RWPE2 (cell line): ENCODE results near the gene ENO2.

Source experiments
- ATAC-seq: fragments of 200-7000 bp; cut with Tn5 transposase; 3 replicates; pipeline ENCODE4 v1.9.1; 2021; ENCODE audit warnings: low read depth
- DNase-seq: peaks from one replicate; pipeline ENCODE4 v3.0.0-alpha.2; 2020; ENCODE audit warnings: low spot score
- H3K27ac ChIP-seq: fragments of 450-650 bp; 2 replicates; pipeline ENCODE4 v1.5.1; 2017; ENCODE audit warnings: mild to moderate bottlenecking; ENCODE audit not compliant: poor library complexity, severe bottlenecking
- H3K27me3 ChIP-seq: fragments of 250-450 bp; sonication (Bioruptor Pico); 2 replicates; pipeline ENCODE4 v1.5.1; 2021; ENCODE audit warnings: mild to moderate bottlenecking, moderate library complexity; ENCODE audit not compliant: insufficient read depth, poor library complexity, severe bottlenecking
- H3K36me3 ChIP-seq: fragments of 250-450 bp; sonication (Bioruptor Pico); 2 replicates; pipeline ENCODE4 v1.5.1; 2020; ENCODE audit warnings: low read depth, mild to moderate bottlenecking, moderate library complexity
- H3K4me1 ChIP-seq: fragments of 250-450 bp; sonication (Bioruptor Pico); 2 replicates; pipeline ENCODE4 v1.5.1; 2021; ENCODE audit warnings: mild to moderate bottlenecking, moderate library complexity; ENCODE audit not compliant: insufficient read depth, poor library complexity, severe bottlenecking
- H3K4me3 ChIP-seq: fragments of 250-450 bp; sonication (Bioruptor Pico); 2 replicates; pipeline ENCODE4 v1.5.1; 2021; ENCODE audit warnings: mild to moderate bottlenecking, moderate library complexity; ENCODE audit not compliant: severe bottlenecking
- H3K9me3 ChIP-seq: fragments of 250-450 bp; sonication (Bioruptor Pico); 2 replicates; pipeline ENCODE4 v1.5.1; 2021; ENCODE audit warnings: mild to moderate bottlenecking, moderate library complexity; ENCODE audit not compliant: severe bottlenecking
- TF ChIP-seq, protein P1 (sequence below): fragments of 450-650 bp; IDR thresholded peaks from one replicate; pipeline ENCODE4 v1.5.1; 2017; ENCODE audit warnings: mild to moderate bottlenecking, moderate library complexity; ENCODE audit not compliant: poor library complexity, severe bottlenecking

Gene ENO2

DNA sequence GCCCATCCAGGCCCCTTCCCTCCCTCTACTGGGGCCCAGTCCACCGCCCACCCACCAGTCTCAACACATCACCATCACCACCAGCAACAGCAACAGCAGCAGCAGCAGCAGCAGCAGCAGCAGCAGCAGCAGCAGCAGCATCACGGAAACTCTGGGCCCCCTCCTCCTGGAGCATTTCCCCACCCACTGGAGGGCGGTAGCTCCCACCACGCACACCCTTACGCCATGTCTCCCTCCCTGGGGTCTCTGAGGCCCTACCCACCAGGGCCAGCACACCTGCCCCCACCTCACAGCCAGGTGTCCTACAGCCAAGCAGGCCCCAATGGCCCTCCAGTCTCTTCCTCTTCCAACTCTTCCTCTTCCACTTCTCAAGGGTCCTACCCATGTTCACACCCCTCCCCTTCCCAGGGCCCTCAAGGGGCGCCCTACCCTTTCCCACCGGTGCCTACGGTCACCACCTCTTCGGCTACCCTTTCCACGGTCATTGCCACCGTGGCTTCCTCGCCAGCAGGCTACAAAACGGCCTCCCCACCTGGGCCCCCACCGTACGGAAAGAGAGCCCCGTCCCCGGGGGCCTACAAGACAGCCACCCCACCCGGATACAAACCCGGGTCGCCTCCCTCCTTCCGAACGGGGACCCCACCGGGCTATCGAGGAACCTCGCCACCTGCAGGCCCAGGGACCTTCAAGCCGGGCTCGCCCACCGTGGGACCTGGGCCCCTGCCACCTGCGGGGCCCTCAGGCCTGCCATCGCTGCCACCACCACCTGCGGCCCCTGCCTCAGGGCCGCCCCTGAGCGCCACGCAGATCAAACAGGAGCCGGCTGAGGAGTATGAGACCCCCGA is 22.5 kb downstream of the ENO2 start:
- no peak overlapping the region for H3K4me3 ChIP-seq
- no peak for ATAC-seq
- no peak for DNase-seq
- H3K27ac ChIP-seq: peak overlapping the region; percentile 55
- TF ChIP-seq, protein P1, sequence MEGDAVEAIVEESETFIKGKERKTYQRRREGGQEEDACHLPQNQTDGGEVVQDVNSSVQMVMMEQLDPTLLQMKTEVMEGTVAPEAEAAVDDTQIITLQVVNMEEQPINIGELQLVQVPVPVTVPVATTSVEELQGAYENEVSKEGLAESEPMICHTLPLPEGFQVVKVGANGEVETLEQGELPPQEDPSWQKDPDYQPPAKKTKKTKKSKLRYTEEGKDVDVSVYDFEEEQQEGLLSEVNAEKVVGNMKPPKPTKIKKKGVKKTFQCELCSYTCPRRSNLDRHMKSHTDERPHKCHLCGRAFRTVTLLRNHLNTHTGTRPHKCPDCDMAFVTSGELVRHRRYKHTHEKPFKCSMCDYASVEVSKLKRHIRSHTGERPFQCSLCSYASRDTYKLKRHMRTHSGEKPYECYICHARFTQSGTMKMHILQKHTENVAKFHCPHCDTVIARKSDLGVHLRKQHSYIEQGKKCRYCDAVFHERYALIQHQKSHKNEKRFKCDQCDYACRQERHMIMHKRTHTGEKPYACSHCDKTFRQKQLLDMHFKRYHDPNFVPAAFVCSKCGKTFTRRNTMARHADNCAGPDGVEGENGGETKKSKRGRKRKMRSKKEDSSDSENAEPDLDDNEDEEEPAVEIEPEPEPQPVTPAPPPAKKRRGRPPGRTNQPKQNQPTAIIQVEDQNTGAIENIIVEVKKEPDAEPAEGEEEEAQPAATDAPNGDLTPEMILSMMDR: no peak
- no peaks in the 10 kb centered on the region for H3K27me3 ChIP-seq
- H3K36me3 ChIP-seq: peaks cover 43% of the 10 kb centered on the region
- H3K9me3 ChIP-seq: no peaks in the 10 kb centered on the region
- H3K4me1 ChIP-seq: peaks cover 3% of the 10 kb centered on the region

GRCh38 chr12:6937481-6938352 is 23.3 kb downstream of the ENO2 start:
- ATAC-seq (peak; percentile 85), DNase-seq (peak; percentile 91)
- Histone ChIP-seq H3K27ac (peak overlapping the region; percentile 55), H3K4me3 (peak overlapping the region; percentile 31), H3K36me3 (peaks cover 43% of the 10 kb centered on the region), H3K27me3 (no peaks in the 10 kb centered on the region), H3K9me3 (no peaks in the 10 kb centered on the region), H3K4me1 (peaks cover 3% of the 10 kb centered on the region)
- TF ChIP-seq, protein P1: peak; percentile 97

- no peak for DNase-seq
- Histone ChIP-seq H3K4me1 (peaks cover 3% of the 10 kb centered on the region), H3K4me3 (peak overlapping the region; percentile 31), H3K27me3 (no peaks in the 10 kb centered on the region), H3K36me3 (peaks cover 41% of the 10 kb centered on the region), H3K27ac (peak overlapping the region; percentile 55), H3K9me3 (no peaks in the 10 kb centered on the region)
- no peak for ATAC-seq
- TF ChIP-seq, protein P1: peak; percentile 70
Measured at GRCh38 chr12:6938353-6939190, 24.2 kb downstream of the ENO2 start.

- no peak overlapping the region for H3K27ac ChIP-seq
- peaks cover 35% of the 10 kb centered on the region for H3K36me3 ChIP-seq
- TF ChIP-seq, protein P1: no peak
- H3K4me1 ChIP-seq: no peaks in the 10 kb centered on the region
- H3K4me3 ChIP-seq: no peak overlapping the region
- DNase-seq (no peak), ATAC-seq (no peak)
- H3K9me3 ChIP-seq: no peaks in the 10 kb centered on the region
- H3K27me3 ChIP-seq: no peaks in the 10 kb centered on the region
Measured at GRCh38 chr12:6939191-6939540, 24.8 kb downstream of the ENO2 start.
